GM19328 (cell line): ENCODE data around the gene GAK.

Experiments
- ATAC-seq: cut with Tn5 transposase; IDR thresholded peaks from one replicate; pipeline ENCODE4 v1.9.1; 2021; ENCODE audit warnings: mild to moderate bottlenecking, moderate library complexity; ENCODE audit not compliant: unreplicated experiment

The GAK gene

GRCh38 chr4:964346-965025 lies 32.4 kb upstream of the GAK start:
- no peak for ATAC-seq

- ATAC-seq = no peak
These were observed 31.4 kb upstream of the GAK start for GRCh38 chr4:963276-964225.

DNA sequence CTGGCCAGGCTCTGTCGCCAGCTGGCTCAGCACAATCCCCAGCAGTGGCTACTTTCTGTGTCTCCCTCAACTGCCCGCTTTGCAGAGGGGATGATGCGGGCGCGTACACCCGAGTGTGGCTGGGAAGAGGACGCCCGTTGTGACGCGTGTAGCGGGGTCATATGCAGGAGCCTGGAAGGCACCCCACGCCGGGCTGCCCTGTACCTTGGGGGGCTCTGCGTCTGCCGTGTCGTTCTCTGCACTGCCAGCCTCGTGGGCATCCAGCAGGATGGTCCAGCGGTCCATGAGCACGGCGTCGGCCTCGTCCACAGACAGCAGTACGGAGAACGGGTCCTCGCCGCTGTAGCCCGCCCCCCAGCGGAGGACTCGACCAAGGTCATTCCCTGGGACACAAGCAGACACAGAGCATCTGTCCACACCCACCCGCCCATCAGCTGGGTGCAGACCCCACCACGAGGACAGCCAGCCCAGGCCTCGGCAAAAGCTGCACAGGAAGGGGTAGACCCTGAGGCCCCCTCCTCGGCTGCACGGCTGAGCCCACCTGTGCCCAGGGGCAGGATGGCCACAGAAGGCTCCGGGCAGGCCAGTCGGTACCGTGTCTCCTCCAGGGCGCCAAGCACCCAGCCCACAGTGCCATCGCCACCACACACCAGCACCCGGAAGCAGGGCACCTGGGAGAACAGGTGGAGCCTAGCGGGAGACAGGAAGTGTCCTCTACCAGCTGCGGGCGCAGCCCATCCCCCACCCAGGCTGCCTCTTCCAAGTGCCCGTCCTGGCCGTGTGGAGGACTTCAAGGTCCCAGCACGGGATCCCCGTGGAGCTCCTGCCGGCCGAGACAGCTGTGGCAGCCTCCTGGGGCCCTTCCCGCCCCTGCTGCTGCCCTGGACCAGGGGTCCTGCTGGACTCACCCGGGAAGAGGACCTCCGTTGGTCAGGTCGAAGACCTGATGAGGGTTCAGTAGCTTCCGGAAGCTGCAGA lies 30.4 kb upstream of the GAK start:
- no peak for ATAC-seq

DNA sequence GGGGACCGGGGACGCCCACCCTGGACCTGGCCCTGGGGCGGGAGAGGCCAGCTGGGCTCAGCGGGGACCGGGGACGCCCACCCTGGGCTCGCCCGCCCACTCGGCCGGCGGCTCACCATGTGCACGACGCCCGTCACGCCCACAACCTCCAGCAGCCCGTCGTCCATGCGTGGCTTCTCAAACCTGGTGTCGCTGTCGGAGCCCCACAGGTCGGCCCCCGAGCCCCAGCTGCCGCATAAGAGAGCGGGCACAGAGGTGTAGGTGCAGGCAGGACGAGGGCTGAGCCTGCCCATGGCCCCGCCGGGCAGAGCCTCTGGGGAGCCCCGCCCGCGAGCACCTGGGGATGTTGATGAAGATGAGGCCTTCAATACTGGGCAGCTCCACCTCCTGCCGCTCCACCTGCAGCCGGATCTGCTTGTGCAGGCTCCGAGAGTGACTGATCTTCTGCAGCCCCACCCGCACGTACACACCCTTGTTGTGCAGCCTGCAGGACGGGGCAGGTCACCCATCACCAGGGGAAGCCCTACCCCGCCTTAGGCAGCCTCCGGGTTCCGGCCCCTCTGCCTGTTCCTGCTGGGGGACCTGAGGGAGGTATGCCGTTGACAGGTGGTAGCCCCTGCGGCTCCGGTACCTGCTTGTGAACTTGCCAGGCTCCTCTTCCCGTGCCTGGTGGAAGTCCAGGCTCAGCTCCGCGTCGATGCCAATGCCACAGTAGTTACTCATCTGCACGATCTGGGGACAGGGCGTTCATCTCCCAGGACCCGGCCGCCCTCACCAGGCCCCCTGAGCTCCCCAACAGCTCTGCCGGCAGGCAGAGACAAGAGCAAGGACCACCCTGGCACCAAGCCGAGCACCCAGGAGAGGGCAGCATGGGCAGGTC lies 29.5 kb upstream of the GAK start:
- no peak for ATAC-seq

DNA sequence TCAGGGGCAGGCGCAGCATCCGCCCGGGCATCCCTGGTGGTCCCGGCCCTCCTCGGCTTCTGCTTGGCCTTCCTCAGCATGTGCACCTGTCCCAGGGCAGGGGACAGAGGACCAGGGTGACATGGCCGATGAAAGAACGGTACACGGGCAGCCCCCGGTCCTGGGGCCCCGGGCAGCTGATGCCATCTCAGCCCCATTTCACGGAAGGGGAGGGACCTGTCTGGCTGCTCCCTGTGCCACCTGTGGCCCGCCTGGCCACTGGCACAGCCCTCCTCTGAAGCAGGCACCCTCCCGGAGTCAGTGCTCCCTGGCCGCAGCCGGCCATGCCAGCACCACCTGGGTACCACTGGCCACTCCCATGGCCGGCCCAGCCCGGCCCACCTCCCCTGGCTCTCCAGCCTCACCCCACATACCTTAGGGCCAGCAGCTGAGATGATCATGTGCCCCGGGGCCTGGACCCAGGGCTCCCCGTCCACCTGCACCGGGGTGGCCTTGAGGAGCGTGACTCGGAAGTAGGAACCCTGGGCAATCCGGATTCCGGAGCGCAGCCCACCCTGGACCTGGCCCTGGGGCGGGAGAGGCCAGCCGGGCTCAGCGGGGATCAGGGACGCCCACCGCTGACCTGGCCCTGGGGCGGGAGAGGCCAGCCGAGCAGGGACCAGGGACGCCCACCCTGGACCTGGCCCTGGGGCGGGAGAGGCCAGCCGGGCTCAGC lies 28.7 kb upstream of the GAK start:
- ATAC-seq = no peak

GRCh38 chr4:960140-960635 lies 28.1 kb upstream of the GAK start:
- no peak for ATAC-seq

GRCh38 chr4:959338-960139 lies 27.4 kb upstream of the GAK start:
- no peak for ATAC-seq

- ATAC-seq = no peak
These were observed 26.7 kb upstream of the GAK start for GRCh38 chr4:958696-959337.

- no peak for ATAC-seq
These were observed 26.2 kb upstream of the GAK start for GRCh38 chr4:958314-958665.

DNA sequence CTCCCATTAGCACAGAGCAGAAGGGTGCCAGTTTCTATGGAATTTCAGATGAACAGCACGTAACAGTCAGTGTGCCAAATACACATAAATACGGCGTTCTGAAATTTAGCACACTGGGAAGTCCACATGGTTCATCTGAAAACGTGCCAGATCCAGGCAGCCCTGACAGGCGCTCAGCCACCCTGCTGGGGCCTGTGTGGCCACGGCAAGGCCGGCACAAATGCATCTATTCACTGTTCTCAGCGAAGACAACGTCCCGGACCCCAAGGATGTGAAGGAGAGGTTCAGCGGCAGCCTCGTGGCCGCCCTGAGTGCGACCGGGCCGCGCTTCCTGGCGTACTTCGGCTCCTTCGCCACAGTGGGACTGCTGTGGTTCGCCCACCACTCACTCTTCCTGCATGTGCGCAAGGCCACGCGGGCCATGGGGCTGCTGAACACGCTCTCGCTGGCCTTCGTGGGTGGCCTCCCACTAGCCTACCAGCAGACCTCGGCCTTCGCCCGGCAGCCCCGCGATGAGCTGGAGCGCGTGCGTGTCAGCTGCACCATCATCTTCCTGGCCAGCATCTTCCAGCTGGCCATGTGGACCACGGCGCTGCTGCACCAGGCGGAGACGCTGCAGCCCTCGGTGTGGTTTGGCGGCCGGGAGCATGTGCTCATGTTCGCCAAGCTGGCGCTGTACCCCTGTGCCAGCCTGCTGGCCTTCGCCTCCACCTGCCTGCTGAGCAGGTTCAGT lies 25.6 kb upstream of the GAK start:
- no peak for ATAC-seq

GRCh38 chr4:957231-957580 lies 25.1 kb upstream of the GAK start:
- no peak for ATAC-seq

DNA sequence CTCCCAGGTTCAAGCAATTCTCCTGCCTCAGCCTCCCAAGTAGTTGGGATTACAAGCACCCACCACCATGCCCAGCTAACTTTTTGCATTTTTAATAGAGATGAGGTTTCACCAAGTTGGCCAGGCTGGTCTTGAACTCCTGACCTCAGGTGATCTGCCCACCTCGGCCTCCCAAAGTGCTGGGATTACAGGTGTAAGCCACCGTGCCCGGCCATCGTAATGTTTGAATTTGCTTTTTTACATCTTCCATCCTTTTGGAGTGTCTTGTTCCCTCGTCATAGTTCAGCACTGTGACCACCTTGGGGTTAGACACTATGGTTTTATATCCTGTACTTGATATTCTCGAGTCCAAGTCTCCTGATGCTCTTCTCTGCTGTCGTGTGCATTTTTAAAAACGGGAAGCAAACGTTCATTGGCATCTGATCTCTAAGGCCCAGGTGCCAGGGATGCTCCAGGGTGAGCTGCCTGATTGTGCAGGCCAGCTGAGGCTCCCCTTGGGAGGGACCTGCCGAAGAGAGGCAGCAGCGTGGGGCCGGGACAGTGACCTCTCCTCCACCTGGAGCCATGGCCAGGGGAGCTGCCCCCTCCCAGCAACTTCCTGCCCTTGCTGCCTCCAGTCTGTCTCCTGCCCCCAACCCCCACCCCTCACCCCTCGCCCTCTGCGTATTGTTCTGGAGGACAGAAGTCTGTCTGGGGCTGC lies 24.6 kb upstream of the GAK start:
- ATAC-seq = no peak

GRCh38 chr4:955931-956381 lies 23.8 kb upstream of the GAK start:
- no peak for ATAC-seq

DNA sequence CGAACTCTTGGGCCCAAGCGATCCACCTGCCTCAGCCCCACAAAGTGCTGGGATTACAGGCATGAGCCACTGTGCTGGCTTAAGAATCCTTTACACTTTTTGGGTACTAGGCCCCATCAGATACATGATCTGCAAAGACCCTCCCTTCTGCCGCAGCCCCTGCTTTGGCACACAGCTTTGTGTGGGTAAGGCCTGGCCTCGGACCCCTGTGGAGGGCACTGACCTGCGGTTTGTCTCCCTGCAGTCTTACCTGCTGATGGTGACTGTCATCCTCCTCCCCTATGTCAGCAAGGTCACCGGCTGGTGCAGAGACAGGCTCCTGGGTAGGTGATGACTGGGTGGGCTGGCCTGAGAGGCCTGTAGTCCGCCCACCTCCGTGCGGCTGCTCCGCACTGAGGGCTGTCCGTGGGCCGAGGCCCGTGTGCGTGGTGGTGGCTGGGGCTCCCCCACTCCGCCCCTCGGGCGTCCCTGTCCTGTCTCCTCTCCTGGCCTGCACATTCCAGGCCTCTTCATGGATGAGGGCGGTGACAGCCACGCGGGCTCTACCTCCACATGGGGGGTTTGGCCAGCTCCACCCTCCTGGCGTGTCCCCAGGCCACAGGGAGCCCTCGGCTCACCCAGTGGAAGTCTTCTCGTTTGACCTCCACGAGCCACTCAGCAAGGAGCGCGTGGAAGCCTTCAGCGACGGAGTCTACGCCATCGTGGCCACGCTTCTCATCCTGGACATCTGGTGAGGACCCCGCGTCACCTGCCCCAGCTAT lies 23.2 kb upstream of the GAK start:
- ATAC-seq = no peak

DNA sequence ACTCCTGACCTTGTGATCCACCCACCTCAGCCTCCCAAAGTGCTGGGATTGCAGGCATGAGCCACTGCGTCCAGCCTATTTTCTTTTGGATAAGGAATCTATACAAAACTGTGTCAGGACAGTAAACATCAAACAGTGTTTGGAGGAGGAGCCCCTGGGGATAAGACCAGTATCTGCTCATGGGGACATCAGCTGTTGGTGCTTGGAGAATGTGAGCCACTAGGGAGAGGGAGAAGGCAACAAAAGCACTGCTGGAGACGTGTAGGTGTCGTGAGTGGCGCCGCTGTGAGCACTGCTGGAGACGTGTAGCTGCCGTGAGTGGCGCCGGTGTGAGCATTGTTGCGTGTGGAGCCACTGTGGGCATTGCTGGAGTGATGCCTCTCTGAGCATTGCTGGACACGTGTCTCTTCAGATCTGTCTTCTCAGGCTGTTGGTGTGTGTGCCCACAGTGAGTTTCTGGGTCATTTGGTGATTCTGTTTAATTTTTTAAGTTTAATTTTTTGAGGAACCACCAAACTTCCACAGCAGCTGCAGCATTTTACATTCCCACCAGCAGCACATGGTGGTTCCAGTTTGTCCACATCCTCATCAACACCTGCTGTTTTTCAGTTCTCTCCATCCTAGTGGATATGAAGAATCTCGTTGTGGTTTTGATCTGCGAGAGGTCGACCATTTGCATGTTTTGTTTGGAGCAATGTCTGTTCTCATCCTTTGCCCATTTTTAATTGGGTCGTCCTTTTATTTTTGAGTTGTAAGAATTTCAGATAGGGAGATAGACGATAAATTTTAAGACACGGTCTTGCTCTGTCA lies 22.3 kb upstream of the GAK start:
- ATAC-seq = no peak
